Measurements from ENCODE around the gene GMCL1. TPM values are rescaled to one million over a fixed set of nuclear protein-coding genes. Genes with fewer than 3 reads are reported as not detected.

Gene GMCL1
- total and polyA plus RNA-seq, 8 donors = 1.2 to 23.1 (median 5.9) TPM

DNA sequence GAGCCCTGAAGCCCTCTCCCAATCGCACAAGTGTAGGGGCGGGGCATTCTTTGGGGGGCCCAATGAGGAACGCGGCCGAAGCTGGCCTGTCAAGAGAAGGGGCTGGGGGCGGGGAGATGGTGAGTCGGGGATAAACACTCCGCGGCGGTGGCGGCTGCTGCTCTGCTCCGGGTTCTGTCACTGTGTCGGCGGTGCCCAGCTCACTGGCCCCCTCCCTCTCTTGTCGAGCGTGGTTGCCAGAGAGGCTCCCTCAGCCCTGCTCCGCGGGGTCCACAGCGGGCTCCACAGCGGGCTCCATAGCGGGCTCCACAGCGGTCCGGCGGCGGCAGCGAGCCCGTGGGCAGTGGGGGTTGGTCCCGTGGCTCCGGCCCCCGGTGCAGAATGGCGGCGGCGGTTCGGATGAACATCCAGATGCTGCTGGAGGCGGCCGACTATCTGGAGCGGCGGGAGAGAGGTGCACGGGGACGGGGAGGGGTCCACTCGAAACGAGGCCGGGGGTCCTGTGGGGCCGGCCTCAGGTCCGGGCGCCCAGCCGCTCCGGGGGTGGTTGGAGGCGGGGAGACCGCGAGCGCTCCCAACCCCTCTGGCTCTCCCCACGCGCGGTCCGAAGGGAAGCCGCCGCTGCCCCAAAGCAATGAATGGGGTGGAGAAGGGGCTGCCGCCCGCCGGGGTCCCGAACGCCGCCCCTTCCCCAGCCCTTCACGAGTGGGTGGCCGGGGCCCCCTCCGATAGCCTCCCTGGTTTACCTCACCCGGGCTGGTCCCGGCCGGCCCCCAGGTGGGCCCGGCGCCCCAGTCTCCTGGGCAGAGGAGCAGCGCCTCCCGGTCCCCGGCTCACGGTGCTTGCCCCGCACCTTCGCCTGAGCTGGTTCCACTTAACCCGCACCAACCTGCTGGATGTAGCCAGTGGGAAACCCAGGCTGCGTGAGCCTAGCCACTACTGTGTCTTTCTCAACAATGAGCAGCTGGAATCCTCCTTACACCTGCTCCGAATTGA, 85.8 kb downstream of the GMCL1 start, which contains the start of gene MXD1:
Gene MXD1 (plus strand): TSS at position 160 of the 996 bp plus-strand sequence. CDS start 222 bp downstream, at position 382.
- WGBS, 5 donors = 0 to 2% (median 1%) methylated on average over 18 to 81 of the region's 81 CpGs
- intact Hi-C loops (cut with DNase I; ENCODE audit: low total_unique reads) = loop anchor here (5.0 kb wide), 1 partner anchor 232 kb away; no protein-coding TSS in a partner anchor

DNA sequence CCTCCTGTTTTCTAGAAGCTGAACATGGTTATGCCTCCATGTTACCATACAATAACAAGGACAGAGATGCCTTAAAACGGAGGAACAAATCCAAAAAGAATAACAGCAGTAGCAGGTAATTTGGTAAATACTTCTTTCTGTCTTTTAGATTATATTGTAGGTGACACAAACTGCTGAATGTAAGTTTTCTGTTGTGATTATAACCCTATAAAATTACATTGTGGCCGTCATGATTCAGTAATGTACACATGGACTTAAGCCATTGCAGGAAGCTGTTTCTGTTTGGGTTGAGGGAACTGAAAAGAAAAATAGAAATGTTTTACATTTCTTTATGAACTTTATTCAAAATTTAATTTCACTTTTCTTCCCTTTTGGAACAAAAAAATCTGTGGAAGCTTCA, 86.6 kb downstream of the GMCL1 start:
- intact Hi-C loops (cut with DNase I; ENCODE audit: low total_unique reads) = loop anchor here (5.0 kb wide), 1 partner anchor 231 kb away; no protein-coding TSS in a partner anchor

More for the DNA sequence above, 85.8 kb downstream of the GMCL1 start, which contains the start of gene MXD1:
- TF ChIP-seq POLR2A (IDR thresholded peaks at IDR 0.05) = peak in 2 of 4 donors; percentile 91 to 94
- no peak for TF ChIP-seq EP300 (IDR thresholded peaks at IDR 0.05)
- TF ChIP-seq POLR2AphosphoS5 (IDR thresholded peaks at IDR 0.05) = peak; percentile 70 to 95 (median 95)
- DNase-seq = peak; percentile 38 to 66
- Histone ChIP-seq H3K27ac (peak within 1 kb of the TSS; percentile 95 to 99 (median 98)), H3K4me3 (peak within 1 kb of the TSS; percentile 81 to 93 (median 86)), H3K4me1 (peaks cover 18 to 65% (median 39%) of the 10 kb centered on the region in 4 donors), H3K27me3 (no peaks in the 10 kb centered on the region), H3K9me3 (no peaks in the 10 kb centered on the region), H3K36me3 (peaks cover 13 to 31% (median 24%) of the 10 kb centered on the region in 4 donors)

GRCh38 chr2:69917852-69918251, 88.4 kb downstream of the GMCL1 start:
- DNase-seq = peak in 1 of 2 donors; percentile 51
- Histone ChIP-seq H3K9me3 (no peaks in the 10 kb centered on the region), H3K27me3 (no peaks in the 10 kb centered on the region), H3K4me1 (peaks cover 18 to 74% (median 39%) of the 10 kb centered on the region in 4 donors), H3K27ac (peak overlapping the region in 4 of 5 donors; percentile 92 to 99 (median 95)), H3K4me3 (peak overlapping the region in 2 of 4 donors; percentile 90 to 93), H3K36me3 (peaks cover 20 to 49% (median 39%) of the 10 kb centered on the region in 4 donors)
- no peak for TF ChIP-seq POLR2A (IDR thresholded peaks at IDR 0.05)
- peak; percentile 34 to 82 (median 71) for TF ChIP-seq POLR2AphosphoS5 (IDR thresholded peaks at IDR 0.05)
- TF ChIP-seq, protein P1, sequence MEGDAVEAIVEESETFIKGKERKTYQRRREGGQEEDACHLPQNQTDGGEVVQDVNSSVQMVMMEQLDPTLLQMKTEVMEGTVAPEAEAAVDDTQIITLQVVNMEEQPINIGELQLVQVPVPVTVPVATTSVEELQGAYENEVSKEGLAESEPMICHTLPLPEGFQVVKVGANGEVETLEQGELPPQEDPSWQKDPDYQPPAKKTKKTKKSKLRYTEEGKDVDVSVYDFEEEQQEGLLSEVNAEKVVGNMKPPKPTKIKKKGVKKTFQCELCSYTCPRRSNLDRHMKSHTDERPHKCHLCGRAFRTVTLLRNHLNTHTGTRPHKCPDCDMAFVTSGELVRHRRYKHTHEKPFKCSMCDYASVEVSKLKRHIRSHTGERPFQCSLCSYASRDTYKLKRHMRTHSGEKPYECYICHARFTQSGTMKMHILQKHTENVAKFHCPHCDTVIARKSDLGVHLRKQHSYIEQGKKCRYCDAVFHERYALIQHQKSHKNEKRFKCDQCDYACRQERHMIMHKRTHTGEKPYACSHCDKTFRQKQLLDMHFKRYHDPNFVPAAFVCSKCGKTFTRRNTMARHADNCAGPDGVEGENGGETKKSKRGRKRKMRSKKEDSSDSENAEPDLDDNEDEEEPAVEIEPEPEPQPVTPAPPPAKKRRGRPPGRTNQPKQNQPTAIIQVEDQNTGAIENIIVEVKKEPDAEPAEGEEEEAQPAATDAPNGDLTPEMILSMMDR (IDR thresholded peaks at IDR 0.05) = no peak
- TF ChIP-seq EP300 (IDR thresholded peaks at IDR 0.05) = no peak
- intact Hi-C loops (cut with DNase I; ENCODE audit: low total_unique reads) = loop anchor here (5.0 kb wide), 1 partner anchor 229 kb away; no protein-coding TSS in a partner anchor
- WGBS, 5 donors = 24 to 38% (median 27%) methylated on average over 3 of the region's 3 CpGs

More for the DNA sequence above, 86.6 kb downstream of the GMCL1 start:
- Histone ChIP-seq H3K27me3 (no peaks in the 10 kb centered on the region), H3K4me3 (peak overlapping the region; percentile 81 to 93 (median 86)), H3K4me1 (peaks cover 18 to 70% (median 39%) of the 10 kb centered on the region in 4 donors), H3K9me3 (no peaks in the 10 kb centered on the region), H3K27ac (peak overlapping the region in 4 of 5 donors; percentile 92 to 99 (median 95)), H3K36me3 (peaks cover 9 to 31% (median 24%) of the 10 kb centered on the region in 4 donors)
- DNase-seq = peak in 1 of 2 donors; percentile 25
- no peak for TF ChIP-seq POLR2AphosphoS5 (IDR thresholded peaks at IDR 0.05)
- no peak for TF ChIP-seq POLR2A (IDR thresholded peaks at IDR 0.05)
- no peak for TF ChIP-seq EP300 (IDR thresholded peaks at IDR 0.05)
- TF ChIP-seq, protein P1 (IDR thresholded peaks at IDR 0.05) = no peak
- 10 to 29% (median 21%) methylated on average over 2 of the region's 2 CpGs for WGBS, 5 donors

- no peaks in the 10 kb centered on the region for H3K9me3 ChIP-seq
- H3K4me1 ChIP-seq = peaks cover 18 to 73% (median 37%) of the 10 kb centered on the region in 4 donors
- H3K27ac ChIP-seq = peak overlapping the region in 4 of 5 donors; percentile 92 to 99 (median 95)
- DNase-seq = no peak
- intact Hi-C loops (cut with DNase I; ENCODE audit: low total_unique reads) = loop anchor here (5.0 kb wide), 1 partner anchor 229 kb away; no protein-coding TSS in a partner anchor
- no peaks in the 10 kb centered on the region for H3K27me3 ChIP-seq
- peak overlapping the region in 2 of 4 donors; percentile 90 to 93 for H3K4me3 ChIP-seq
- TF ChIP-seq POLR2A (IDR thresholded peaks at IDR 0.05) (no peak), EP300 (IDR thresholded peaks at IDR 0.05) (no peak), POLR2AphosphoS5 (IDR thresholded peaks at IDR 0.05) (no peak)
- TF ChIP-seq, protein P1 (IDR thresholded peaks at IDR 0.05) = no peak
- WGBS, 5 donors = 21 to 61% (median 34%) methylated on average over 3 of the region's 3 CpGs
- H3K36me3 ChIP-seq = peaks cover 20 to 54% (median 44%) of the 10 kb centered on the region in 4 donors
Observed at GRCh38 chr2:69918401-69918800, 88.9 kb downstream of the GMCL1 start.

Data from stomach (tissue), 9 donors.